ENCODE measurements around the gene RFX2. TPM values are rescaled to one million over a fixed set of nuclear protein-coding genes. Genes with fewer than 3 reads are reported as not detected.
A peak's percentile ranks its signal among the peaks of the same experiment; 100 is the strongest.
"Not testable (repeated sequence)": the region's sequence is repeated elsewhere in the genome, so short reads cannot be mapped to it uniquely, and the experiment has no call there.

RFX2 gene
- total RNA-seq, 1 donor from 2014 or later, result 7.3 TPM

DNA sequence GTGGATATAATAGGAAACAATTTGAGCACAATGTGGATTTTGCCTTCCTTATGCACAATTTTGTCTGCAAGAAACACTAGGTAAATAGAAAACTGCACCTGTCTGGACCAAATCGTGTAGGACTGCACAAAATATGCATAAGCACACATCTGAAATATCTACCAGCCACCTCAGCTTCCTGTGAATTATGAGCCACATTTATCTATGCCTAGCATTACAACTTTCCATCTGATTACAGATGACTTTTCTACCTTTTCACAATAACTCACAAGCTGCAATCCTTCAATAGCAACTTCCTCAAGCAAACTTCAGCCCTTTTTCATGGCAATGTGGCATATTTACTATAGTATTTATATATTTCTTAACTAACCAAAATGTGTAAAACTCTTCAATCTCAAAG lies 5.7 kb upstream of the RFX2 start:
- TF ChIP-seq, protein P1, sequence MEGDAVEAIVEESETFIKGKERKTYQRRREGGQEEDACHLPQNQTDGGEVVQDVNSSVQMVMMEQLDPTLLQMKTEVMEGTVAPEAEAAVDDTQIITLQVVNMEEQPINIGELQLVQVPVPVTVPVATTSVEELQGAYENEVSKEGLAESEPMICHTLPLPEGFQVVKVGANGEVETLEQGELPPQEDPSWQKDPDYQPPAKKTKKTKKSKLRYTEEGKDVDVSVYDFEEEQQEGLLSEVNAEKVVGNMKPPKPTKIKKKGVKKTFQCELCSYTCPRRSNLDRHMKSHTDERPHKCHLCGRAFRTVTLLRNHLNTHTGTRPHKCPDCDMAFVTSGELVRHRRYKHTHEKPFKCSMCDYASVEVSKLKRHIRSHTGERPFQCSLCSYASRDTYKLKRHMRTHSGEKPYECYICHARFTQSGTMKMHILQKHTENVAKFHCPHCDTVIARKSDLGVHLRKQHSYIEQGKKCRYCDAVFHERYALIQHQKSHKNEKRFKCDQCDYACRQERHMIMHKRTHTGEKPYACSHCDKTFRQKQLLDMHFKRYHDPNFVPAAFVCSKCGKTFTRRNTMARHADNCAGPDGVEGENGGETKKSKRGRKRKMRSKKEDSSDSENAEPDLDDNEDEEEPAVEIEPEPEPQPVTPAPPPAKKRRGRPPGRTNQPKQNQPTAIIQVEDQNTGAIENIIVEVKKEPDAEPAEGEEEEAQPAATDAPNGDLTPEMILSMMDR (IDR thresholded peaks at IDR 0.05; ENCODE audit: unreplicated experiment), result no peak
- peaks cover 34% of the 10 kb centered on the region for H3K27me3 Mint-ChIP-seq (ENCODE audit: low read depth)
- H3K4me3 Mint-ChIP-seq, result no peak overlapping the region
- DNase-seq (ENCODE audit: low spot score in 2 of 2, unreplicated experiment in 2 of 2), result no peak
- H3K9me3 Mint-ChIP-seq, result peaks cover 11% of the 10 kb centered on the region
- H3K4me1 Mint-ChIP-seq, result no peaks in the 10 kb centered on the region
- H3K27ac Mint-ChIP-seq, result no peak overlapping the region
- no peaks in the 10 kb centered on the region for H3K36me3 Mint-ChIP-seq

DNA sequence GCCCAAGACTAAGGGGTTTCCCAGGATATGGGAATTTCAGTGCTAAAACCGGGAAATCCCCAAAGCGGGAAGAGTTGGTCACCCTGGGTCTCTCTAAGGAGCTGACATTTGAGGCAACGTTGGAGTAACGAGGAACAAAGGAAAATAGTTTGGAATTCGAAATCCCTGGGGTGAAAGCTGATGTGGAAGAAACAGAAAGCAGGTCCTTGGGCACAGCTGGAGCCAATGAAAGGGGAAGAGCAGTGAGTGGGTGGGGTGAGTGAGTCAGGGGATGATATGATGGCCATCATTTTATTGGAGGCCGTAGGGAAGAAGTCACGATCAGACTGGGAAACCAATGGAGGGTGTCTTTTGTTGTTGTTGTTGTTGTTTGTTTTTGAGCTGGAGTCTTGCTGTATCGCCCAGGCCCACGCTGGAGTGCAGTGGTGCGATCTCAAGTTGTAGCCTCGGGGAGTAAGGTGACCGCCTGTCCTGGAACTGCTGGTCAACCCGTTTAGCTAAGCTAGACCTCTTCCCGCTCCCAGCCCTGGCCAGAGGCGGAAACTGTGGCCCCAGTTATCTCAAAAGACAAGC lies 3.4 kb upstream of the RFX2 start:
- Mint-ChIP-seq H3K4me1 (peaks cover 10% of the 10 kb centered on the region), H3K36me3 (no peaks in the 10 kb centered on the region), H3K4me3 (no peak overlapping the region), H3K27me3 (ENCODE audit: low read depth) (peaks cover 39% of the 10 kb centered on the region), H3K27ac (no peak overlapping the region), H3K9me3 (peaks cover under 1% of the 10 kb centered on the region)
- DNase-seq (ENCODE audit: low spot score in 2 of 2, unreplicated experiment in 2 of 2), result no peak
- TF ChIP-seq, protein P1 (IDR thresholded peaks at IDR 0.05; ENCODE audit: unreplicated experiment), result no peak

DNA sequence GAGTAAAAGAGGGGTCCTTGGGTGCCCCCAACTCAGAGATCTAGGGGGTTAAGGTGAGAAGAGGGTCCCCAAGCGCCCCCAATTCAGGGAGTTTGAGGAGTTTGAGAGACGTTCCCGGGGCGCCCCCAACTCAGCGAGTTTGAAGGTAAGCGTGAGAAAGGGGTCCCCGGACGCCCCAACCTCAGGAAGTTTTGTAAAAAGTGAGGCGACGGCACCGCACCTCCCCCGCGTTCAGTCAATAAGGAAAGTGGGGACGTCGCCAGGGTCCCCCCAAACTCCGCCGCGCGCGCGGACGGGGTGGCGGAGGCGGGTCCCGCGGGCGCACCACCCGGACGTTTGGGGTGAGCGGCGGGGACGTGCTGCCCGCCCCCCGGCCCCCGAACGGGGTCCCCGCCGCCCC lies 353 bp downstream of the RFX2 start:
- Mint-ChIP-seq H3K9me3 (no peaks in the 10 kb centered on the region), H3K4me3 (peak overlapping the region; percentile 79), H3K27me3 (ENCODE audit: low read depth) (peaks cover 32% of the 10 kb centered on the region), H3K36me3 (no peaks in the 10 kb centered on the region), H3K4me1 (peaks cover 19% of the 10 kb centered on the region), H3K27ac (no peak overlapping the region)
- TF ChIP-seq, protein P1 (IDR thresholded peaks at IDR 0.05; ENCODE audit: unreplicated experiment), result no peak
- no peak for DNase-seq (ENCODE audit: low spot score in 2 of 2, unreplicated experiment in 2 of 2)

GRCh38 chr19:6108721-6109633 lies 1.3 kb downstream of the RFX2 start:
- Mint-ChIP-seq H3K27ac (peak overlapping the region; percentile 78), H3K36me3 (no peaks in the 10 kb centered on the region), H3K4me3 (peak overlapping the region; percentile 79), H3K4me1 (peaks cover 19% of the 10 kb centered on the region), H3K9me3 (no peaks in the 10 kb centered on the region), H3K27me3 (ENCODE audit: low read depth) (peaks cover 32% of the 10 kb centered on the region)
- TF ChIP-seq, protein P1 (IDR thresholded peaks at IDR 0.05; ENCODE audit: unreplicated experiment), result no peak
- peak in 1 of 2 experiments; percentile 41 for DNase-seq (ENCODE audit: low spot score in 2 of 2, unreplicated experiment in 2 of 2)

- Mint-ChIP-seq H3K27me3 (ENCODE audit: low read depth) (peaks cover 26% of the 10 kb centered on the region), H3K4me1 (peaks cover 19% of the 10 kb centered on the region)
- H3K36me3 Mint-ChIP-seq; H3K27ac Mint-ChIP-seq; DNase-seq (ENCODE audit: low spot score in 2 of 2, unreplicated experiment in 2 of 2); H3K4me3 Mint-ChIP-seq; H3K9me3 Mint-ChIP-seq: not testable (repeated sequence)
Observed at GRCh38 chr19:6106643-6107294, 3.5 kb downstream of the RFX2 start.

DNA sequence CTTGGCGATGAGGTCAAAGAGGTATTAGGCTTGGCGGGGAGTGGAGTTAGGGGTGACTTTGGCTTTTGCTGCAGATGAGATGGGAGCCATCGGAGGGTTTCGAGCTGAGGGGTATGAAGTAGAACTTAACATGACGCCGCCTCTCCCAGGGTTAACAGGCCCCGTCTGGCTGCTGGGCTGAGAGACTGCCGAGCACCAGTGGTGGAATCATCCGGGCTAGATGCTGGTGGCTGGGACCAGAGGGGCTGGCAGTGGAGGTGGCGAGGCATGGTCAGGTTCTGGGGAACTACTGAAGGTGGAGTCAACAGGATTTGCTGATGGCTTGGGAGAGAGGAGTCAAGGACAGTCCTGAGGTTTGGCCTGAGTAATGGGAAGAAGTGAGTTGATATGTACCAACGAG lies 4.9 kb downstream of the RFX2 start:
- no peak overlapping the region for H3K27ac Mint-ChIP-seq
- no peaks in the 10 kb centered on the region for H3K9me3 Mint-ChIP-seq
- TF ChIP-seq, protein P1 (IDR thresholded peaks at IDR 0.05; ENCODE audit: unreplicated experiment), result no peak
- no peaks in the 10 kb centered on the region for H3K36me3 Mint-ChIP-seq
- H3K4me3 Mint-ChIP-seq, result no peak overlapping the region
- no peak for DNase-seq (ENCODE audit: low spot score in 2 of 2, unreplicated experiment in 2 of 2)
- H3K27me3 Mint-ChIP-seq (ENCODE audit: low read depth), result peaks cover 26% of the 10 kb centered on the region
- peaks cover 19% of the 10 kb centered on the region for H3K4me1 Mint-ChIP-seq

Data from mesothelial cell of epicardium (in vitro differentiated cells).